HTR-8/SVneo (cell line): ENCODE measurements around the gene EVC2.
"Not testable (repeated sequence)": the region's sequence is repeated elsewhere in the genome, so short reads cannot be mapped to it uniquely, and the experiment has no call there.

Experiments used
- DNase-seq: peaks from one replicate; pipeline ENCODE4 v3.0.0; 2011; ENCODE audit warnings: low spot score, mixed read lengths; ENCODE audit not compliant: insufficient read length
- FAIRE-seq: peaks from 2 replicates; lab custom pipeline; 2011; peaks lifted over from hg19 to GRCh38; lab: Jason Lieb, UNC

Gene EVC2

DNA sequence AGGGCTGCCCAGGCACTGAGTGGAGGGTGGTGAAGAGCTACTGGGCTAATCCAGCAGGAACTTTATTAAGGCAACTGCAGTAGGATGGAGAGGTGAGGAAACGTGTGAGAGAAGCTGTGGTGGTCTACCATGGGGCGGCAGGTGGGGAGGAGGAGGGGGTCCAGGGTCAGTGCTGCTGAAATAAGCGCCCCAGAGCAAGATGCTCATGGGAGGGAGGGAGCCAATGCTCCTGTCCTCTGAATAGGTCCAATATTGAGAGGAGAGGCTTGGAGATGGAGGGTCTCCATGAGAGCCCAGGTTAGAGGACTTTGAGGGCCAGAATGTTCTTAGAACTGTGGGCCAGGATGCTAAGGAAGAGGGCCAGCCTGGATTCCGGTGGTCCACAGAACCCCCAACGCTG, 37.9 kb upstream of the EVC2 start:
- no peak for FAIRE-seq
- DNase-seq: no peak

DNA sequence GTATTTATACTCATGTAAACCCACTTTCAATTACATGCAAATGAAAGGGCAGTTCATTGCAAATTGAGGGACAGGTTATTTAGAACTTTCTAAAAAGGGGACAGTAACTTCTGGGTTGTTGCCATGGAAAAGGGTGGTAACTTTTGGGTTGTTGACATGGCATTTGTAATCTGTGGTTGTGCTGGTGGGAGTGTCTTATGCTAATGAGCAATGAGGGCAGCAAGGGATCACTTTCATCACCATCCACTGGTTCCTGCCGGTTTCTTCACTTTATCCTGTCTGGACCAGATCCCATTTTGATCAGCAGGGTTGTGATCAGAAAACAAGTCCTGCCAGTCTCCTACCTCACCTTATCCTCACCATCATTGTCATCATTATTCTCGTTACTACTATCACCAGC, 34.6 kb upstream of the EVC2 start:
- no peak for FAIRE-seq
- DNase-seq: no peak

DNA sequence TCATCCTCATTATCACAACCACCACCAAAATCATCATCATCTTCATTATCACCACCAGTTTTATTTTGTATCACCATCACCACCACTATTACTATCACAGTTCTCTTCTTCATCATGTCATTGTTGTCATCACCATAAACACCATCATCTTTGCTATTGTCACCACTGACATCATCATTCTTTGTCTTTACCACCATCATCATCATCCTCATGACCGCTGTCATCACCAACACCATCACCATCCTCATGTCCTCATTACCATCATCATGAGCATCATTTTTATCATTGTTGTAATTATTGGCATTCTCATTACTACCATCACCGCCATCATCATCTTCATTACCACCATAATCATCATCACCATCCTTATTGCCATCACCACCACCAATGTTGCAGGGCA, 34.0 kb upstream of the EVC2 start:
- FAIRE-seq (no peak), DNase-seq (no peak)

DNA sequence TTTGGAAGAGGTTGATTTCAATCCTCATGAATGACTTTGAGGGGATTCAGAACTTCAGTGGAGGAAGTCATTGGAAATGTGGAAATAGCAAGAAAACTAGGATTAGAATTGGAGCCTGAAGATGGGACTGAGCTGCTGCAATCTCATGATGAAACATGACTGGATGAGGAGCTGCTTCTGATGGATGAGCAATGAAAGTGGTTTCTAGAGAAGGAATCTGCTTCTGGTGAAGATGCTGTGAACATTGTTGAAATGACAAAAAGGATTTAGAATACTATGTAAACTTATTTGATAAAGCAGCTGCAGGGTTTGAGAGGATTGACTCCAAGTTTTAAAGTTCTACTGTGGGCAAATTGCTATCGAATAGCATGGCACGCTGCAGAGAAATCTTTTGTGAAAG, 29.7 kb upstream of the EVC2 start:
- FAIRE-seq (no peak), DNase-seq (no peak)

DNA sequence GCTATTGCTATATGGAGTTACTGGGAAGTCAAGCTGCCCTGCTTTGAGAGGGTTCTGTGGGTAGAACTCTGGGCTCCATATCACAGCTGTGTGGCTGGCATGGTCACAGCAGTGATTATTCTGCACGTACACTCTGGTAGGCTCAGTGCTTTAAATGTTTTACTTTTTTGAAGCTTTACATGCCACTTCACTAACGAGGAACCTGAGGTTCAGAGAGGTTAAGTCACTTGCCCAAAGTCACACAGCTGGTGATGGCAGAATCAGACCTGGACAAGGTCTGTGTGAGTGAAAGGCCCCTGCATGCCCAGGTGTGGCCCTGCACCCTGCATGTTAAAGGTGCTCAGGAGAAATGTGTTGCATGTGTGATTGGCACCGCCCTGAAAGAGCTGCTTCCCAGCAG, 27.1 kb upstream of the EVC2 start:
- FAIRE-seq (no peak), DNase-seq (no peak)

DNA sequence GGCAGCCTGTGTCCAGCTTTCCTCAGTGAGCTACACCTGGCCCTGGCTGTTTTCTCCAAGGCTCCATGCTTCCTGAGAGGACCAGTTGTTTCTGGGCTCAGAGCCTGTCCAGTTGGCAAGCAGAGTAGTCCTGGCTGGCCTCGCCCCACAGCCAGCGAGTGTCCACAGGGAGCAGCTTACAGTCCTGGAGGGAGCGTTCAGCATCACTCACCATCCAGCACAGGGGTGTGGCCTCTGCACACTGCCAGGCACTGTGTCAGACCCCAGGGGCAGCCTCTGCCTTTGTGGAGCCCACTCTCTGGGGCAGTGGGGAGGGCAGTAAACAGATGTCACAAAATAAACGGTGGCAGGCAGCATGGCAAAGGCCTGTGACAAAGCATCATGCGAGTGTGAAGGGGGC, 26.5 kb upstream of the EVC2 start:
- FAIRE-seq: no peak
- no peak for DNase-seq

- FAIRE-seq (no peak), DNase-seq (no peak)
Measured at GRCh38 chr4:5732158-5732557, 23.8 kb upstream of the EVC2 start.

DNA sequence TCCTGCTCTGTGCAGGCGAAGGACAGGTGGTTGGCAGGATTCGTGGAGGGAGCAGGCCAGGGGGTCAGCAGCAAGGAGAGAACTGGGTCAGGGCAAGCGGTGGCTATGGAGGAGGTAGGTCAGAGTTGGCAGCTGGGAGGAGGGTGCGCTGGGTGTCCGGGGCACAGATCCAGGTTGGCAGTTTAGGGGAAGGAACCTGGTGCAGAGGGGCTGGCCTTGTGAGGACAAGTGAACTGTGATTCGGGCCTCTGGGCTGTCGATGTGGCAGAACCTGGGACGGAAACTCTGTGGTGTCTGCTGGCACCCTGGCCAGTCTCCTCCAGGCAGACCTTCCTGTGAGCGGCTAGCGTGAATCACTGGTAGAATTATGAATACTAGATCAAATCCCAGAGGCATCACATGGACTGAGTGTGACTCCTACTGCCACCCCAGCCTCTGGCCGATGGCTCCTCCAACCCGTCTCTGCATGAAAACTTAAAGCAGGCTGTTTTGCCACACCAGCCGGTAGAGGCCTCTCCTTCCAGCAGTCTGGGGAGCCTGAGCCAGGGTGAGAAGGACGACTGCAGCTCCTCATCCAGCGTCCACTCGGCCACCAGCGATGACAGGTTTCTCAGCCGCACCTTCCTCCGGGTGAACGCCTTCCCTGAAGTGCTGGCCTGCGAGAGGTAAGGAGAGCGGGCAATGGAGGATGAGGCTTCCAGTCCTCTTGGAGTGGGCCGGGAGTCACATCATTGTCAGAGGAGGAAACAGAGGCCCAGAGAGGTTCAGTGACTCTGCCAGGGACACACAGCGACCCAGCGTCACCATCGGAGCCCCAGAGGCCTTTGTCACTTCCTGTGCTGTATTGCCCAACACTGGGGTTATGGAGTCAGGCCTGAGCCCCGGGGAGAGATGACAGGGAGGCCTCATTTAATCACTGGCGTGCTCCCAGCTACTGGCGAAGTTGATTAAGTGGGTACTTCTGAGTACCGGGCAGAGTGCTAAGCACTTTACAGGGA, 22.9 kb upstream of the EVC2 start:
- DNase-seq (no peak), FAIRE-seq (no peak)

GRCh38 chr4:5730436-5730835, 22.1 kb upstream of the EVC2 start:
- DNase-seq (no peak), FAIRE-seq (no peak)

DNA sequence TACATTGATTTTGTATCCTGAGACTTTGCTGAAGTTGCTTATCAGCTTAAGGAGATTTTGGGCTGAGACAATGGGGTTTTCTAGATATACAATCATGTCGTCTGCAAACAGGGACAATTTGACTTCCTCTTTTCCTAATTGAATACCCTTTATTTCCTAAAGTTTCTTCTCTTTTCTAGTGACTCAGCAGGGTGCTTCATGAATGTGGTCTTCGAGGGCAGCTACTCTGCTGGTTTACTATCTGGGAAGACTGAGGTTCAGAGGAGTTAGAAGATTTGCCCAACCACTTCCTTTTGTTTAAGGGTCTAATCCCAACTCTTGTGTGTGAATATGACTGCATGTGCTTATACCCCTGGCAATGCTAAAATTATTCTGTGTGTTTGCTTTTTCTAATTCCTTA, 20.1 kb upstream of the EVC2 start:
- DNase-seq, FAIRE-seq: not testable (repeated sequence)

- FAIRE-seq (no peak), DNase-seq (no peak)
Measured at GRCh38 chr4:5724377-5724776, 16.0 kb upstream of the EVC2 start.

GRCh38 chr4:5722328-5722727, 14.0 kb upstream of the EVC2 start:
- DNase-seq: no peak
- FAIRE-seq: no peak

DNA sequence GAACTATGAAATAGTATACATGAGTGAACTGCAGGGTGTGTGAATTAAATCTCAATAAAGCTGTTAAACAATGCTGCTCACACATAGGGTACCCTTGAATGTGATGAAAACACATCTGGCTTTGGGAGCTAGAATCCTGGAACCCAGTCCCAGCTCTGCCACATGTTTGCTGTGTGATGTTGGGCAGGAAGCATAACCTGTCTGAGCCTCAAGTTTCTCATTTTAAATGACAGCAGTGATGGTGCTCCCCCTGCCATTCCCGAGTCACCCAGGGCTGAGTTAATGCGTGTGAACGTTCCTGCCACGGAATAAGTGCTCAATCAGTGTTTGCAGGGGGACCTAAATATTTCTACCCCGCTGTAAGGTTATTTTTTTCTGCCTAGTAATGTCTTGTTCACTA, 13.6 kb upstream of the EVC2 start:
- no peak for DNase-seq
- no peak for FAIRE-seq

DNA sequence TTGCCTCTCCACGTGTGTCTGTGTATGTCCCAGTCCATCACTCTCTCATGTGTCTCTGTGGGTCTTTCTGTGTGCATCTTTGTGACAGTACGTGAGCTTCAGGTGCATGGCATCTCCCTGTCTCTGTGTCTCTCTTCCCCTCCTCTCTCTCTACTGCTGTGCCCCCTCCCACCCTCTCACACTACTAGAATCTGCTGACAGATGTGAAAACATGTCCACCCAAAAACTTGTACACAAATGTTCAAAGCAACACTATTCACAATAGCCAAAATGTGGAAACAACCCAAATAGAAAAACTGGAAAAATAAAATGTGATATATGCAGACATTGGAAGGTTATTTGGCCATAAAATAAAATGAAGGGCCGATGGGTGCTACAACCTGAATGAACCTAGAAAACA, 12.6 kb upstream of the EVC2 start:
- DNase-seq (no peak), FAIRE-seq (peak; percentile 28)

GRCh38 chr4:5720157-5720850, 11.9 kb upstream of the EVC2 start:
- no peak for DNase-seq
- no peak for FAIRE-seq

GRCh38 chr4:5719350-5720055, 11.1 kb upstream of the EVC2 start:
- DNase-seq (no peak), FAIRE-seq (no peak)

- no peak for DNase-seq
- FAIRE-seq: no peak
Measured at GRCh38 chr4:5718411-5718810, 10.1 kb upstream of the EVC2 start.

- DNase-seq (no peak), FAIRE-seq (no peak)
Measured at GRCh38 chr4:5717449-5718158, 9.2 kb upstream of the EVC2 start.

- FAIRE-seq (no peak), DNase-seq (no peak)
Measured at GRCh38 chr4:5716391-5716790, 8.0 kb upstream of the EVC2 start.

GRCh38 chr4:5715357-5715756, 7.0 kb upstream of the EVC2 start:
- FAIRE-seq: no peak
- no peak for DNase-seq
